GM19452 (cell line): ENCODE measurements around the gene ATG10.
A peak's percentile ranks its signal among the peaks of the same experiment; 100 is the strongest.
"Not testable (repeated sequence)": the region's sequence is repeated elsewhere in the genome, so short reads cannot be mapped to it uniquely, and the experiment has no call there.

Source experiments
- ATAC-seq: cut with Tn5 transposase; IDR thresholded peaks from one replicate; pipeline ENCODE4 v1.9.1; 2021; ENCODE audit not compliant: unreplicated experiment

Gene ATG10

GRCh38 chr5:82109915-82110314 is 138.1 kb downstream of the ATG10 start:
- ATAC-seq = not testable (repeated sequence)

- peak; percentile 56 for ATAC-seq
Measured at GRCh38 chr5:82111191-82111590, 139.4 kb downstream of the ATG10 start.

- no peak for ATAC-seq
Measured at GRCh38 chr5:82115858-82116257, 144.0 kb downstream of the ATG10 start.

GRCh38 chr5:82119889-82120288 is 148.1 kb downstream of the ATG10 start:
- ATAC-seq = no peak

GRCh38 chr5:82129723-82130285 is 158.0 kb downstream of the ATG10 start:
- ATAC-seq = no peak

GRCh38 chr5:82130602-82131001 is 158.8 kb downstream of the ATG10 start:
- no peak for ATAC-seq

GRCh38 chr5:82137205-82137604 is 165.4 kb downstream of the ATG10 start:
- no peak for ATAC-seq

- not testable (repeated sequence) for ATAC-seq
Measured at GRCh38 chr5:82139837-82140236, 168.0 kb downstream of the ATG10 start.

GRCh38 chr5:82142217-82142841 is 170.5 kb downstream of the ATG10 start:
- ATAC-seq = no peak

- no peak for ATAC-seq
Measured at GRCh38 chr5:82142928-82143577, 171.2 kb downstream of the ATG10 start.

GRCh38 chr5:82147860-82148573 is 176.2 kb downstream of the ATG10 start:
- ATAC-seq = no peak

- ATAC-seq = no peak
Measured at GRCh38 chr5:82149434-82149833, 177.6 kb downstream of the ATG10 start.

- ATAC-seq = no peak
Measured at GRCh38 chr5:82150559-82150958, 178.7 kb downstream of the ATG10 start.

- ATAC-seq = no peak
Measured at GRCh38 chr5:82151204-82151603, 179.4 kb downstream of the ATG10 start.

GRCh38 chr5:82151662-82152061 is 179.8 kb downstream of the ATG10 start:
- ATAC-seq = no peak

GRCh38 chr5:82152978-82153481 is 181.2 kb downstream of the ATG10 start:
- no peak for ATAC-seq

- no peak for ATAC-seq
Measured at GRCh38 chr5:82154776-82155175, 183.0 kb downstream of the ATG10 start.

- no peak for ATAC-seq
Measured at GRCh38 chr5:82155305-82155704, 183.5 kb downstream of the ATG10 start.

- ATAC-seq = no peak
Measured at GRCh38 chr5:82156874-82157273, 185.1 kb downstream of the ATG10 start.

GRCh38 chr5:82158755-82159413 is 187.1 kb downstream of the ATG10 start:
- no peak for ATAC-seq

GRCh38 chr5:82160948-82161347 is 189.1 kb downstream of the ATG10 start:
- ATAC-seq = no peak
